GM21717 (cell line): ENCODE results near the gene PTPRJ.

Experiments used
- ATAC-seq: cut with Tn5 transposase; IDR thresholded peaks from one replicate; pipeline ENCODE4 v1.9.1; 2021; ENCODE audit warnings: mild to moderate bottlenecking, moderate library complexity; ENCODE audit not compliant: unreplicated experiment

Gene PTPRJ

GRCh38 chr11:48141475-48142122 lies 161.2 kb downstream of the PTPRJ start:
- no peak for ATAC-seq

- no peak for ATAC-seq
Observed at GRCh38 chr11:48142889-48143288, 162.5 kb downstream of the PTPRJ start.

GRCh38 chr11:48148749-48149148 lies 168.4 kb downstream of the PTPRJ start:
- ATAC-seq = no peak

DNA sequence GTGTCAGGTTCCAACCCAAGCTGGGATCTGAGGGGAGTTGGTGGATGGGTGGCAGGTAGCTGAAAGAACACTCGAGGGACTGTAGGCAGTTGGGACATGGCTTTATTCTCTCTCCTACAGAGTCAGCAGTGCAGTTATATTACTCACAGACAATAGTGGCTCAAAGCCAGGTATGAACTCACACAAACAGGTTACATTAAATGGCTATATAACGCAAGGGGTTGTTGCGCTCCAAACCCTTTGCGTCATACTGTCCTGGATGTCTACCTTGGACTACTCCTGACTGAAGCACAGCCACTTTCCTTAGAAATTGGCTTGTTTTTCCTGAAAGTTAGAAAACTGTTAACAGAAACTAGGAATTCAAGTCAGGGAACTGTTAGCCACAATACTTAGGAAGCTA lies 169.9 kb downstream of the PTPRJ start:
- ATAC-seq = no peak

GRCh38 chr11:48154151-48154550 lies 173.8 kb downstream of the PTPRJ start:
- no peak for ATAC-seq

DNA sequence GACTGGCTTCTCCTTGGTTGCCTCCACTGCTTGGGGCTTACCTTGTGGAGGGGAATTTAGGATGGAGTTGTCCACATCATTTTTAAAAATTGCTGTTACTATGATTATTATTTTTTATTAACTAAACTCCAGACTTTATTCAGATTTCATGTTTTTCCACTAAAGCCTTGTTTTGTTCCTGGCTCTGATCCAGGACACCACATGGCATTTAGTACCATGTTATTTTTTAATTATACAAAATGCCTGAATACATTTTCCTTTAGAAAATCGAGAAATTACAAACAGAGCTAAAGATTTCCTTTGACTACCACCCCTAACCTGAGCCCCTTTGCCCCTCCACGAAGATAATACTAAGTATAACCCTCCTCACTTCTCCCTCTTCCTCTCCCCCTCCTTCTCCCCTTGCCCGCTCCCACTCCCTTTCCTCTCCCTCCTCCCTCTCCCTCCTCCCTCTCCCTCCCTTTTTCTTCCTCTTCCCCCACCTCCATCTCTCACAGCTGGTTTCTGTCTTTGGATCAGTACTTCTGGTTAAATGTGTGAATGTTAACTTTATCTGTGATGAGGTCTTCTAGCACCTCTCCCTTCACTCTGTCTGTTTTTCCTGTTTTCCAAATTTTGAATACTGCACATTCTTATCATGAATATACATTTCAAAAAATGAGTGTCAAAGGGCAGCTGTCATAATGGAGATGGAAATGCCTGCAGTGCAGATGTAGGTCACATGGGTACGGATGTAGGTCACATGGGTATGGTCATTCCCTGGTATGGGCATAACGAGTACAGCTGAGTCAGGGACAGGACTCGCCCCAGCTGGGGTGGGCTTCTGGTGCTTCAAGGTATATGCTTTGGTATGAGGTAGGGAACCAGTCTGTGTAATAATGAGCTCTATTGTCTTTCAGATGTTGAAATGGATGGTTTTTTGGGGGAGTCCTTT lies 181.9 kb downstream of the PTPRJ start:
- no peak for ATAC-seq

DNA sequence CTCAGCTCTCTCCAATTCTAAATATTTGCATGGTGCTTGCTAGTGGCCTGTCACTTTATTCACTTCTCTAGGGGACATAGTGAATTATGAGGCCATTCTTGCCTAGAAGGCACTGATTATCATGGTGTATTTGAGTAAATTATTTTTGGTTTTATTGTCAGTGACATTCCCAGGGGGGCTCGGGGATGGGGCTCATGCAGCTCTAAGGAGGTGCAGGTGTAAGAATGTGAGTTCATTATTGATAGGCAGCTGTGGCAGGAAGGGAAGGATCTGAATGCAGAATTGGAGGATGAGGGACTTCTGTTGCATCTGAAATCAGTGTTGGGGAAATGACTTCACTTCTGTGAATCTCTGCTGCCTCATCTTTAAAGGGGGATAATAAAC lies 182.5 kb downstream of the PTPRJ start:
- no peak for ATAC-seq

DNA sequence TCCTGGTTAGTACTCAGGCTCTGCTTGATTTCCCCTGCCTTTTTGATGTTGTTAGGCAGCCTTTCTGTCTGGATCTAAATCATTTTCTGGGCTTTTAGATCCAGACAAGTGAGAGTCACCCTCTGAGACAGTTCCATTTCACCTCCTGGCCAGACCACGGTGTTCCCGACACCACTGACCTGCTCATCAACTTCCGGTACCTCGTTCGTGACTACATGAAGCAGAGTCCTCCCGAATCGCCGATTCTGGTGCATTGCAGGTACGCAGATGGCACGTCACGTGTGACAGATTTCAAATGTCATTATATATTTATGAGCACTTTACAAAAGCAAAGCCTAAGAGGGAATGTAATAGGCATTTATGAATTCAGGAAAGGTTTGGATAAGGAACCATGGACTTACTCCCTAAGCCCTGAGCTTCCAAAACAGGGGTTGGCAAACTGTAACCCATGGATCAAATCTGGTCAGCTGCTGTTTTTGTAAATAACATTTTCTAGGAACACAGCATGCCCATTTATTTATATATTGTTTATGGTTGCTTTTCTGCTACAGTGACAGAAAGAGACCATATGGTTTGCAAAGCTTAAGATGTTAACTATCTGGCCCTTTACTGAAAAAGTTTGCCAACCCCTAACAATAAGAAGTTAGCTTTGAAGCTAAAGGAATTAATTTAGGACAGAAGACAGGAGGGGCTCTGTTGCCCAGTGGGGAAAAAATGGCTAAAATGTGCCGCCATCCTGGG lies 183.2 kb downstream of the PTPRJ start:
- no peak for ATAC-seq

- ATAC-seq = no peak
Observed at GRCh38 chr11:48164836-48165235, 184.5 kb downstream of the PTPRJ start.

- no peak for ATAC-seq
Observed at GRCh38 chr11:48165426-48165825, 185.1 kb downstream of the PTPRJ start.

DNA sequence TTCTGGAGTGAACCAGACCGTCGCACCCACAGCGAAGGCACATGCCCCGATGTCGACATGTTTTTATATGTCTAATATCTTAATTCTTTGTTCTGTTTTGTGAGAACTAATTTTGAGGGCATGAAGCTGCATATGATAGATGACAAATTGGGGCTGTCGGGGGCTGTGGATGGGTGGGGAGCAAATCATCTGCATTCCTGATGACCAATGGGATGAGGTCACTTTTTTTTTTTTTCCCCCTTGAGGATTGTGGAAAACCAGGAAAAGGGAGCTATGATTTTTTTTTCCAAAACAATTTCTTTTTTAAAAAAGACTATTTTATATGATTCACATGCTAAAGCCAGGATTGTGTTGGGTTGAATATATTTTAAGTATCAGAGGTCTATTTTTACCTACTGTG lies 187.0 kb downstream of the PTPRJ start:
- no peak for ATAC-seq

DNA sequence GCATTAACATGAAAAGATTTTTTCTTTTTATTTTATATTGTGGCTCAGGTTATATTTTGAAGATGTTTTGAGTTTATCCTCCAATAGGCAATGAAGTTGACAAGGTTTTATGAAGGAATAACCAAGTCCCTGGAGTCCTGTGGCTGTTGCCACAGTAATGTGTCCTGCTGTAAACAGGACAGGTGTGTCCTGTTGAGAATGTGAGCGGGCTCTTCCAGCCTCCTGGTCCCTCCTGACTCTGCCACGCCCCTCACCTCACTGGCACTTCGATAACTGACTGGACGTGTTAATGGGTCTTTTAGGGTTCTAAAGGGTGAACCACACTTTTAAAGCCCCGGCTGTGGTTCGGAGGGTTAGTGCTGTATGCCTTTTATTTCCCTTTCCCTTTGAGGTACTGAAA lies 188.5 kb downstream of the PTPRJ start:
- no peak for ATAC-seq

DNA sequence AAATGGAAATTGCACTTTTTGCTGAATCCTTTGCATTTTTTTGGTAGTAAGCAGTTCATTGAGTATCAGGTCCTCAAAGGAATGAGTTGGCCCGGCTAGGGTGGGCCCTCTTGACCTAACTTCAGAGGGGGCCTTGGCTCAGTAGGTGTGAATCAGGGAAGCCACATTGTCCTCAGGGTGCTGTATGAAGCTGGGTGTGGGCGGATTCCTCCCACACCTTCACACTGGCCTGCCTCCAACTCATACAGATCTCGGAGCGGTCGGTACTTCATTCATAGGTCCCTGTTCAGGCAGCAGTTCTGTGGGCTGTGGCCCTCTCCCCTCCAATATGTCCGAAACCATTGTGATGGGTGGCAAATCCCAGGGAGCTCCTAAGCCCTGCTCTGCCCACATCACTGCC lies 188.9 kb downstream of the PTPRJ start:
- no peak for ATAC-seq

GRCh38 chr11:48169717-48170116 lies 189.4 kb downstream of the PTPRJ start:
- no peak for ATAC-seq

DNA sequence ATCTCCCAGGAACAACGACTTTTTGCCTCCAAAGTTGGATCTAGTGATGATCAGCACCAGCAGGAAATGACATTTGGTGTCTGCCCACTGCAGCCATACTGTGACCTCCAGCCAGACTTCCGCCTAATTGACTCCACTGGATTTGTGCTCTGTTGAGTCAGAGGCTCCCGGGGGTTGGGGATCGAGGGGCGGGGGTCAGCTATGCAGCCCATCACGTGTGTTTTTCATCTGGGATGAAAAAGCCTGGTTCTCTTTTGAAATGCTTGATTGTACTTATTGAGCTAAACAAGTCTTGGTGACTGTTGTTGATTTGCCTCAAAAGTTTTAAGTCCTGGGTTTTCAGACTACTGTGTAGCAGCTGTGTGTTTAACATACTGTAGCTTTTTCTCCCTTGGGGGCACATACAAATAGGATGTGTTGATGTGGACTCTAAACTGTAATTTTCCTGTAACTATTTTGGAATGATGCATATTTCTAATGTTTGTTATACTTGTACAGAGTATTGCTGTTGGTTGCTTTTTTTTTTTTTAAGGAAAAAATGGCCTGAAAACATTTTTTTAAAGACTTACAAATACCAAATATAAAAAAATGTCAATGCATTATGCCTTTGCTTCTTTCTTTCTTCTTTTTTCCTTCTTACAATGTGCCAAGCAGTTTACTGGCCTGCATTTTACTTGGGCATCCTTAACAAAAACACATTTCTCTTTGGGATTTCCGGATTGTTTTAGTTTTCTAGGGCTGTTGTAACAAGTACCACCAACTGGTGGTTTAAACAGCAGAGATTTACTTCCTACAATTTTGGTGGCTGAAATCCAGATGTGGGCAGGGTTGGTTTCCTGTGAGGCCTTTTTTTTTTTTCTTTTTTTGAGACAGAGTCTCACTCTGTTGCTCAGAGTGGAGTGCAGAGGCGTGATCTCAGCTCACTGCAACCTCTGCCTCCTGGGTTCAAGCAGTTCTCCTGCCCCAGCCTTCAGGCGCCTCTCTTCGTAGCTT lies 190.2 kb downstream of the PTPRJ start:
- no peak for ATAC-seq

GRCh38 chr11:48172818-48173609 lies 192.7 kb downstream of the PTPRJ start:
- ATAC-seq = peak; percentile 78

DNA sequence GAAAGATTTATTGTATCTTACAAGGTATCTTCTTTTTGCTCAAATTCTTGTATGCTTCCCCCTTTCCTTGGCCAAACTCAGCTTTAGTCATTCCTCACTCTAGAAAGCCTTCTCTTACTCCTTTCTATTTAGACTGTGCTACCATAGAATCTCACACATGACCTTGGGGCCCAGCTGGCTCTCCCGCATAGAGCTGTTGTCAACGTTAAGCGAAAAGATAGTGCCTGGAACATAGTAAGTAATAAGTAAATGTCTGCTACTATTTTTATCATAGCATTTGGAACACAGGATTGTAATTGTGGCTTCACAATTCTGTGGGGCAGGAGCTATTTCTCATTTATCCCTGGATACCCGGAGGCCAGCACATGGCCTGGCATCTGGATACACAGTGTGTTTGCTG lies 197.3 kb downstream of the PTPRJ start:
- ATAC-seq = no peak

GRCh38 chr11:48180627-48181026 lies 200.3 kb downstream of the PTPRJ start:
- ATAC-seq = no peak

- no peak for ATAC-seq
Observed at GRCh38 chr11:48182860-48183526, 202.6 kb downstream of the PTPRJ start.
